ENCODE measurements around the gene BOK. TPM values are rescaled to one million over a fixed set of nuclear protein-coding genes. Genes with fewer than 3 reads are reported as not detected.

The BOK gene
- total RNA-seq, 4 donors from 2014 or later, result 0.92 to 4.7 (median 2.3) TPM

- in situ Hi-C loops (cut with MboI; ENCODE audit: low sequenced_read_pairs in 4 of 4) (no loop called here), intact Hi-C loops (cut with DNase I; ENCODE audit: low total_unique reads) (no loop called here)
- ATAC-seq (no peak), DNase-seq (no peak)
- TF ChIP-seq CTCF (IDR thresholded peaks at IDR 0.05 in 4 of 5, conservative IDR thresholded peaks at IDR 0.05 in 1 of 5), result no peak
- no peak for TF ChIP-seq POLR2A (IDR thresholded peaks at IDR 0.05)
- Histone ChIP-seq H3K27ac (no peak overlapping the region), H3K4me3 (no peak overlapping the region), H3K4me1 (no peaks in the 10 kb centered on the region), H3K36me3 (no peaks in the 10 kb centered on the region), H3K9me3 (peaks cover 0 to 3% (median 0%) of the 10 kb centered on the region in 3 donors), H3K27me3 (peaks cover 13 to 24% (median 20%) of the 10 kb centered on the region in 3 donors)
These were observed 4.6 kb upstream of the BOK start for GRCh38 chr2:241553981-241554380.

GRCh38 chr2:241554610-241555322 lies 3.8 kb upstream of the BOK start:
- ATAC-seq, result no peak
- Histone ChIP-seq H3K4me1 (peaks cover 0 to 2% of the 10 kb centered on the region in 2 donors), H3K9me3 (peaks cover 0 to 3% (median 0%) of the 10 kb centered on the region in 3 donors), H3K27me3 (peaks cover 13 to 29% (median 22%) of the 10 kb centered on the region in 3 donors), H3K36me3 (no peaks in the 10 kb centered on the region), H3K4me3 (no peak overlapping the region), H3K27ac (no peak overlapping the region)
- DNase-seq, result no peak
- intact Hi-C loops (cut with DNase I; ENCODE audit: low total_unique reads), result no loop called here
- in situ Hi-C loops (cut with MboI; ENCODE audit: low sequenced_read_pairs in 4 of 4), result no loop called here
- TF ChIP-seq CTCF (IDR thresholded peaks at IDR 0.05 in 4 of 5, conservative IDR thresholded peaks at IDR 0.05 in 1 of 5) (no peak), POLR2A (IDR thresholded peaks at IDR 0.05) (no peak)

- Histone ChIP-seq H3K27ac (no peak overlapping the region), H3K36me3 (no peaks in the 10 kb centered on the region), H3K4me3 (no peak overlapping the region), H3K4me1 (peaks cover 0 to 7% of the 10 kb centered on the region in 2 donors), H3K27me3 (peaks cover 13 to 35% (median 29%) of the 10 kb centered on the region in 3 donors), H3K9me3 (peaks cover 0 to 3% (median 0%) of the 10 kb centered on the region in 3 donors)
- DNase-seq (no peak), ATAC-seq (no peak)
- no peak for TF ChIP-seq POLR2A (IDR thresholded peaks at IDR 0.05)
- TF ChIP-seq CTCF (IDR thresholded peaks at IDR 0.05 in 4 of 5, conservative IDR thresholded peaks at IDR 0.05 in 1 of 5), result no peak
- in situ Hi-C loops (cut with MboI; ENCODE audit: low sequenced_read_pairs in 4 of 4), result no loop called here
- intact Hi-C loops (cut with DNase I; ENCODE audit: low total_unique reads), result no loop called here
These were observed 2.8 kb upstream of the BOK start for GRCh38 chr2:241555711-241556110.

GRCh38 chr2:241556746-241557145 lies 1.8 kb upstream of the BOK start:
- Histone ChIP-seq H3K9me3 (peaks cover 0 to 3% (median 0%) of the 10 kb centered on the region in 3 donors), H3K4me3 (no peak overlapping the region), H3K27ac (no peak overlapping the region), H3K36me3 (no peaks in the 10 kb centered on the region), H3K27me3 (peaks cover 13 to 35% (median 29%) of the 10 kb centered on the region in 3 donors), H3K4me1 (peaks cover 0 to 7% of the 10 kb centered on the region in 2 donors)
- intact Hi-C loops (cut with DNase I; ENCODE audit: low total_unique reads) (no loop called here), in situ Hi-C loops (cut with MboI; ENCODE audit: low sequenced_read_pairs in 4 of 4) (no loop called here)
- DNase-seq, result no peak
- ATAC-seq, result no peak
- no peak for TF ChIP-seq POLR2A (IDR thresholded peaks at IDR 0.05)
- no peak for TF ChIP-seq CTCF (IDR thresholded peaks at IDR 0.05 in 4 of 5, conservative IDR thresholded peaks at IDR 0.05 in 1 of 5)
